Stimulated activated naive CD8-positive, alpha-beta T cell treated with anti-CD3 and anti-CD28 coated beads, Interleukin-15, amount 100 ng/mL, for 72 hours (primary cell): ENCODE results near the gene ANK3.

ENCODE experiments used
- ATAC-seq: fragments of 150-1000 bp; cut with Tn5 transposase; 2 replicates; pipeline ENCODE4 v1.10.0; 2021; ENCODE audit warnings: mild to moderate bottlenecking, moderate library complexity
- DNase-seq, 2 donors: peaks; one replicate each; pipeline ENCODE4 v3.0.0; 2021 to 2022
- H3K27ac Mint-ChIP-seq, 2 donors: one replicate each; pipeline ENCODE4 v1.8.0; 2022; ENCODE audit warnings: mild to moderate bottlenecking in 2 of 2, mixed read lengths in 2 of 2, moderate library complexity in 2 of 2
- H3K27me3 Mint-ChIP-seq: one replicate; pipeline ENCODE4 v1.8.0; 2022; ENCODE audit warnings: mixed read lengths
- H3K4me1 Mint-ChIP-seq: one replicate; pipeline ENCODE4 v1.8.0; 2022; ENCODE audit warnings: mild to moderate bottlenecking, mixed read lengths
- H3K4me3 Mint-ChIP-seq, 2 donors: one replicate each; pipeline ENCODE4 v1.8.0; 2022; ENCODE audit warnings: mild to moderate bottlenecking in 2 of 2, mixed read lengths in 2 of 2, moderate library complexity in 1 of 2
- H3K9me3 Mint-ChIP-seq, 2 donors: one replicate each; pipeline ENCODE4 v1.8.0; 2022; ENCODE audit warnings: mixed read lengths in 2 of 2

ANK3 gene

GRCh38 chr10:60200682-60201053 lies 189.0 kb downstream of the ANK3 start:
- H3K27me3 Mint-ChIP-seq, result no peaks in the 10 kb centered on the region
- H3K9me3 Mint-ChIP-seq, result no peaks in the 10 kb centered on the region
- no peak overlapping the region for H3K27ac Mint-ChIP-seq
- no peaks in the 10 kb centered on the region for H3K4me1 Mint-ChIP-seq
- DNase-seq, result no peak
- no peak for ATAC-seq
- no peak overlapping the region for H3K4me3 Mint-ChIP-seq

- Mint-ChIP-seq H3K27me3 (no peaks in the 10 kb centered on the region), H3K9me3 (no peaks in the 10 kb centered on the region), H3K4me1 (no peaks in the 10 kb centered on the region), H3K27ac (no peak overlapping the region), H3K4me3 (no peak overlapping the region)
- ATAC-seq, result no peak
- no peak for DNase-seq
Observed at GRCh38 chr10:60200012-60200681, 189.5 kb downstream of the ANK3 start.

GRCh38 chr10:60197206-60197605 lies 192.5 kb downstream of the ANK3 start:
- Mint-ChIP-seq H3K27me3 (no peaks in the 10 kb centered on the region), H3K9me3 (no peaks in the 10 kb centered on the region), H3K27ac (no peak overlapping the region), H3K4me1 (no peaks in the 10 kb centered on the region), H3K4me3 (no peak overlapping the region)
- DNase-seq (no peak), ATAC-seq (no peak)

GRCh38 chr10:60194421-60194820 lies 195.3 kb downstream of the ANK3 start:
- Mint-ChIP-seq H3K4me1 (no peaks in the 10 kb centered on the region), H3K4me3 (no peak overlapping the region), H3K27me3 (no peaks in the 10 kb centered on the region), H3K9me3 (peaks cover 0 to 8% of the 10 kb centered on the region in 2 donors), H3K27ac (peak overlapping the region in 1 of 2 donors; percentile 1)
- DNase-seq (no peak), ATAC-seq (no peak)

- H3K4me3 Mint-ChIP-seq, result no peak overlapping the region
- ATAC-seq (no peak), DNase-seq (no peak)
- H3K27ac Mint-ChIP-seq, result no peak overlapping the region
- no peaks in the 10 kb centered on the region for H3K4me1 Mint-ChIP-seq
- H3K27me3 Mint-ChIP-seq, result no peaks in the 10 kb centered on the region
- peaks cover 0 to 8% of the 10 kb centered on the region in 2 donors for H3K9me3 Mint-ChIP-seq
Observed at GRCh38 chr10:60192946-60193345, 196.7 kb downstream of the ANK3 start.

- H3K27ac Mint-ChIP-seq, result no peak overlapping the region
- DNase-seq, result no peak
Observed at GRCh38 chr10:60189861-60190475, 199.7 kb downstream of the ANK3 start.

GRCh38 chr10:60188548-60188947 lies 201.1 kb downstream of the ANK3 start:
- ATAC-seq (no peak), DNase-seq (no peak)
- no peaks in the 10 kb centered on the region for H3K27me3 Mint-ChIP-seq
- H3K4me3 Mint-ChIP-seq, result no peak overlapping the region
- no peaks in the 10 kb centered on the region for H3K4me1 Mint-ChIP-seq
- H3K27ac Mint-ChIP-seq, result no peak overlapping the region
- peaks cover 0 to 8% of the 10 kb centered on the region in 2 donors for H3K9me3 Mint-ChIP-seq

More at GRCh38 chr10:60189861-60190475, 199.7 kb downstream of the ANK3 start:
- ATAC-seq, result no peak
- Mint-ChIP-seq H3K4me3 (no peak overlapping the region), H3K9me3 (peaks cover 0 to 8% of the 10 kb centered on the region in 2 donors), H3K4me1 (no peaks in the 10 kb centered on the region), H3K27me3 (no peaks in the 10 kb centered on the region)

GRCh38 chr10:60187691-60188090 lies 202.0 kb downstream of the ANK3 start:
- Mint-ChIP-seq H3K4me1 (no peaks in the 10 kb centered on the region), H3K27ac (no peak overlapping the region)
- no peak for ATAC-seq

GRCh38 chr10:60186315-60187071 lies 203.2 kb downstream of the ANK3 start:
- Mint-ChIP-seq H3K27me3 (no peaks in the 10 kb centered on the region), H3K27ac (no peak overlapping the region), H3K4me1 (no peaks in the 10 kb centered on the region), H3K4me3 (no peak overlapping the region), H3K9me3 (peaks cover 0 to 8% of the 10 kb centered on the region in 2 donors)
- DNase-seq, result no peak
- no peak for ATAC-seq

More at GRCh38 chr10:60187691-60188090, 202.0 kb downstream of the ANK3 start:
- H3K27me3 Mint-ChIP-seq, result no peaks in the 10 kb centered on the region
- no peak for DNase-seq
- H3K4me3 Mint-ChIP-seq, result no peak overlapping the region
- peaks cover 0 to 8% of the 10 kb centered on the region in 2 donors for H3K9me3 Mint-ChIP-seq

- H3K9me3 Mint-ChIP-seq, result no peaks in the 10 kb centered on the region
- no peak for DNase-seq
- no peaks in the 10 kb centered on the region for H3K27me3 Mint-ChIP-seq
- ATAC-seq, result no peak
- no peaks in the 10 kb centered on the region for H3K4me1 Mint-ChIP-seq
- no peak overlapping the region for H3K27ac Mint-ChIP-seq
- no peak overlapping the region for H3K4me3 Mint-ChIP-seq
Observed at GRCh38 chr10:60185421-60185820, 204.3 kb downstream of the ANK3 start.

GRCh38 chr10:60182691-60183090 lies 207.0 kb downstream of the ANK3 start:
- no peak overlapping the region for H3K4me3 Mint-ChIP-seq
- no peak for DNase-seq
- no peaks in the 10 kb centered on the region for H3K9me3 Mint-ChIP-seq
- H3K4me1 Mint-ChIP-seq, result no peaks in the 10 kb centered on the region
- ATAC-seq, result no peak
- H3K27ac Mint-ChIP-seq, result no peak overlapping the region
- H3K27me3 Mint-ChIP-seq, result no peaks in the 10 kb centered on the region

GRCh38 chr10:60176925-60177324 lies 212.8 kb downstream of the ANK3 start:
- Mint-ChIP-seq H3K4me3 (no peak overlapping the region), H3K27me3 (no peaks in the 10 kb centered on the region), H3K4me1 (no peaks in the 10 kb centered on the region), H3K9me3 (no peaks in the 10 kb centered on the region), H3K27ac (no peak overlapping the region)
- no peak for ATAC-seq
- no peak for DNase-seq

GRCh38 chr10:60175441-60175971 lies 214.2 kb downstream of the ANK3 start:
- Mint-ChIP-seq H3K27me3 (no peaks in the 10 kb centered on the region), H3K4me1 (no peaks in the 10 kb centered on the region), H3K9me3 (no peaks in the 10 kb centered on the region), H3K27ac (no peak overlapping the region), H3K4me3 (no peak overlapping the region)
- no peak for ATAC-seq
- DNase-seq, result no peak

- Mint-ChIP-seq H3K27me3 (no peaks in the 10 kb centered on the region), H3K27ac (no peak overlapping the region), H3K4me1 (no peaks in the 10 kb centered on the region), H3K4me3 (no peak overlapping the region), H3K9me3 (no peaks in the 10 kb centered on the region)
- DNase-seq (no peak), ATAC-seq (no peak)
Observed at GRCh38 chr10:60172363-60172990, 217.2 kb downstream of the ANK3 start.

GRCh38 chr10:60171436-60172013 lies 218.2 kb downstream of the ANK3 start:
- Mint-ChIP-seq H3K4me1 (no peaks in the 10 kb centered on the region), H3K9me3 (no peaks in the 10 kb centered on the region), H3K27me3 (no peaks in the 10 kb centered on the region), H3K4me3 (no peak overlapping the region), H3K27ac (no peak overlapping the region)
- no peak for ATAC-seq
- DNase-seq, result no peak
